ENCODE results near the gene CHMP4B.
A peak's percentile ranks its signal among the peaks of the same experiment; 100 is the strongest.

CHMP4B gene

GRCh38 chr20:33822991-33823390, 11.8 kb downstream of the CHMP4B start:
- Histone ChIP-seq H3K4me3 (ENCODE audit: low read length) (no peak overlapping the region), H3K36me3 (ENCODE audit: insufficient read depth, low read length) (no peaks in the 10 kb centered on the region), H3K4me1 (ENCODE audit: control insufficient read depth, insufficient read depth, low read length) (peaks cover 6% of the 10 kb centered on the region), H3K27me3 (ENCODE audit: control insufficient read depth, insufficient read depth, low read length) (no peaks in the 10 kb centered on the region), H3K9me3 (replicated peaks; ENCODE audit: low read length) (no peaks in the 10 kb centered on the region), H3K4me2 (ENCODE audit: low read length) (no peak overlapping the region), H3K9ac (ENCODE audit: low read depth, low read length) (no peak overlapping the region)

GRCh38 chr20:33824852-33825251, 13.7 kb downstream of the CHMP4B start:
- no peak overlapping the region for H3K4me3 ChIP-seq (ENCODE audit: low read length)
- peaks cover 20% of the 10 kb centered on the region for H3K4me1 ChIP-seq (ENCODE audit: control insufficient read depth, insufficient read depth, low read length)
- no peak overlapping the region for H3K9ac ChIP-seq (ENCODE audit: low read depth, low read length)
- no peaks in the 10 kb centered on the region for H3K27me3 ChIP-seq (ENCODE audit: control insufficient read depth, insufficient read depth, low read length)
- no peaks in the 10 kb centered on the region for H3K9me3 ChIP-seq (replicated peaks; ENCODE audit: low read length)
- H3K36me3 ChIP-seq (ENCODE audit: insufficient read depth, low read length), result no peaks in the 10 kb centered on the region
- H3K4me2 ChIP-seq (ENCODE audit: low read length), result no peak overlapping the region

GRCh38 chr20:33825340-33826269, 14.5 kb downstream of the CHMP4B start:
- no peaks in the 10 kb centered on the region for H3K36me3 ChIP-seq (ENCODE audit: insufficient read depth, low read length)
- H3K4me1 ChIP-seq (ENCODE audit: control insufficient read depth, insufficient read depth, low read length), result peaks cover 27% of the 10 kb centered on the region
- H3K4me2 ChIP-seq (ENCODE audit: low read length), result no peak overlapping the region
- H3K4me3 ChIP-seq (ENCODE audit: low read length), result no peak overlapping the region
- H3K9ac ChIP-seq (ENCODE audit: low read depth, low read length), result no peak overlapping the region
- H3K9me3 ChIP-seq (replicated peaks; ENCODE audit: low read length), result no peaks in the 10 kb centered on the region
- no peaks in the 10 kb centered on the region for H3K27me3 ChIP-seq (ENCODE audit: control insufficient read depth, insufficient read depth, low read length)

GRCh38 chr20:33826270-33826897, 15.2 kb downstream of the CHMP4B start:
- Histone ChIP-seq H3K4me1 (ENCODE audit: control insufficient read depth, insufficient read depth, low read length) (peaks cover 28% of the 10 kb centered on the region), H3K36me3 (ENCODE audit: insufficient read depth, low read length) (no peaks in the 10 kb centered on the region), H3K4me2 (ENCODE audit: low read length) (no peak overlapping the region), H3K27me3 (ENCODE audit: control insufficient read depth, insufficient read depth, low read length) (no peaks in the 10 kb centered on the region), H3K9me3 (replicated peaks; ENCODE audit: low read length) (no peaks in the 10 kb centered on the region), H3K4me3 (ENCODE audit: low read length) (no peak overlapping the region), H3K9ac (ENCODE audit: low read depth, low read length) (no peak overlapping the region)

GRCh38 chr20:33827109-33827508, 16.0 kb downstream of the CHMP4B start:
- Histone ChIP-seq H3K4me1 (ENCODE audit: control insufficient read depth, insufficient read depth, low read length) (peaks cover 33% of the 10 kb centered on the region), H3K9me3 (replicated peaks; ENCODE audit: low read length) (no peaks in the 10 kb centered on the region), H3K4me2 (ENCODE audit: low read length) (no peak overlapping the region), H3K27me3 (ENCODE audit: control insufficient read depth, insufficient read depth, low read length) (no peaks in the 10 kb centered on the region), H3K9ac (ENCODE audit: low read depth, low read length) (no peak overlapping the region), H3K36me3 (ENCODE audit: insufficient read depth, low read length) (no peaks in the 10 kb centered on the region), H3K4me3 (ENCODE audit: low read length) (no peak overlapping the region)

- Histone ChIP-seq H3K4me2 (ENCODE audit: low read length) (no peak overlapping the region), H3K4me1 (ENCODE audit: control insufficient read depth, insufficient read depth, low read length) (peaks cover 37% of the 10 kb centered on the region), H3K9ac (ENCODE audit: low read depth, low read length) (no peak overlapping the region), H3K9me3 (replicated peaks; ENCODE audit: low read length) (no peaks in the 10 kb centered on the region), H3K4me3 (ENCODE audit: low read length) (no peak overlapping the region), H3K27me3 (ENCODE audit: control insufficient read depth, insufficient read depth, low read length) (no peaks in the 10 kb centered on the region), H3K36me3 (ENCODE audit: insufficient read depth, low read length) (no peaks in the 10 kb centered on the region)
Observed at GRCh38 chr20:33827634-33828325, 16.6 kb downstream of the CHMP4B start.

- Histone ChIP-seq H3K4me3 (ENCODE audit: low read length) (no peak overlapping the region), H3K4me1 (ENCODE audit: control insufficient read depth, insufficient read depth, low read length) (peaks cover 37% of the 10 kb centered on the region), H3K27me3 (ENCODE audit: control insufficient read depth, insufficient read depth, low read length) (no peaks in the 10 kb centered on the region), H3K36me3 (ENCODE audit: insufficient read depth, low read length) (no peaks in the 10 kb centered on the region), H3K9ac (ENCODE audit: low read depth, low read length) (no peak overlapping the region), H3K4me2 (ENCODE audit: low read length) (peak overlapping the region; percentile 10), H3K9me3 (replicated peaks; ENCODE audit: low read length) (no peaks in the 10 kb centered on the region)
Observed at GRCh38 chr20:33828326-33828844, 17.2 kb downstream of the CHMP4B start.

- Histone ChIP-seq H3K4me1 (ENCODE audit: control insufficient read depth, insufficient read depth, low read length) (peaks cover 37% of the 10 kb centered on the region), H3K4me3 (ENCODE audit: low read length) (no peak overlapping the region), H3K4me2 (ENCODE audit: low read length) (no peak overlapping the region), H3K27me3 (ENCODE audit: control insufficient read depth, insufficient read depth, low read length) (no peaks in the 10 kb centered on the region), H3K9ac (ENCODE audit: low read depth, low read length) (no peak overlapping the region), H3K36me3 (ENCODE audit: insufficient read depth, low read length) (no peaks in the 10 kb centered on the region), H3K9me3 (replicated peaks; ENCODE audit: low read length) (no peaks in the 10 kb centered on the region)
Observed at GRCh38 chr20:33828967-33829560, 17.9 kb downstream of the CHMP4B start.

- no peak overlapping the region for H3K4me3 ChIP-seq (ENCODE audit: low read length)
- H3K27me3 ChIP-seq (ENCODE audit: control insufficient read depth, insufficient read depth, low read length), result no peaks in the 10 kb centered on the region
- no peak overlapping the region for H3K4me2 ChIP-seq (ENCODE audit: low read length)
- H3K9me3 ChIP-seq (replicated peaks; ENCODE audit: low read length), result no peaks in the 10 kb centered on the region
- no peak overlapping the region for H3K9ac ChIP-seq (ENCODE audit: low read depth, low read length)
- H3K4me1 ChIP-seq (ENCODE audit: control insufficient read depth, insufficient read depth, low read length), result peaks cover 37% of the 10 kb centered on the region
- no peaks in the 10 kb centered on the region for H3K36me3 ChIP-seq (ENCODE audit: insufficient read depth, low read length)
Observed at GRCh38 chr20:33829636-33830035, 18.5 kb downstream of the CHMP4B start.

GRCh38 chr20:33830371-33830770, 19.2 kb downstream of the CHMP4B start:
- no peaks in the 10 kb centered on the region for H3K27me3 ChIP-seq (ENCODE audit: control insufficient read depth, insufficient read depth, low read length)
- H3K36me3 ChIP-seq (ENCODE audit: insufficient read depth, low read length), result no peaks in the 10 kb centered on the region

More at GRCh38 chr20:33830371-33830770, 19.2 kb downstream of the CHMP4B start:
- Histone ChIP-seq H3K9me3 (replicated peaks; ENCODE audit: low read length) (no peaks in the 10 kb centered on the region), H3K9ac (ENCODE audit: low read depth, low read length) (no peak overlapping the region), H3K4me1 (ENCODE audit: control insufficient read depth, insufficient read depth, low read length) (peaks cover 37% of the 10 kb centered on the region), H3K4me3 (ENCODE audit: low read length) (no peak overlapping the region), H3K4me2 (ENCODE audit: low read length) (no peak overlapping the region)
